ENCODE data around the gene HACD2.
"Not testable (repeated sequence)": the region's sequence is repeated elsewhere in the genome, so short reads cannot be mapped to it uniquely, and the experiment has no call there.

Gene HACD2

DNA sequence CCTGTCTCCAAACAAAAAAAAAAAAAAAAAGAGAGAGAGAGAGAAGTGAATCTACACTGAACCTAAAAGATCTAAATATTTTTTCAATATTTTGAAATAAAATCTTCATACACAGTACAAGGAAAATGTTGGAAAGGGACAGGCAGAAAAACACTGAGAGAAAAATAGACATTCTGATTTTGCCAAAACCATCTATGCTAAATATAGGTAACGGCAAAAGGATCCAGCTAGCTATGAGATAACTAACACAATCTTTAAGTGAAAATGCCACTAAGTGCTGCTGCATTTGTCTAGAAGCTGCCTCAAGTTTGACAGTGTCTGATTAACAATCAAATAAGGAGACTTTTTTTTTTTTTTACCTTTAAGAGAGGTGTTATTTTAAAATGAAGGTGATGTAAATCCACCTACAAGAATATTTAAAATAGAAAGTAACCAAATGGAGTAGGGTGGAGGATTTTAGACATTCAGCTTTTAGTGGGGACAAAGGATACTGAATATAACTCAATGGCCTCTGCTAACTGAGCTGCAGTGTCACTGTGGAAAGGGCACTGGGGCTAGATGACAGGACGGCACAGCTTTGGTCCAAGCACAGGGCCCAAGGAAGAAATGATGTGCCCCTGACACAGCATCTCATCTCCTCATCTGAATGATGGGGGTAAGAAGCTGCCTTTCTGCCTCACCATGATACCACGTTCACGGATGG, 62.4 kb downstream of the HACD2 start:
- no peak for DNase-seq

DNA sequence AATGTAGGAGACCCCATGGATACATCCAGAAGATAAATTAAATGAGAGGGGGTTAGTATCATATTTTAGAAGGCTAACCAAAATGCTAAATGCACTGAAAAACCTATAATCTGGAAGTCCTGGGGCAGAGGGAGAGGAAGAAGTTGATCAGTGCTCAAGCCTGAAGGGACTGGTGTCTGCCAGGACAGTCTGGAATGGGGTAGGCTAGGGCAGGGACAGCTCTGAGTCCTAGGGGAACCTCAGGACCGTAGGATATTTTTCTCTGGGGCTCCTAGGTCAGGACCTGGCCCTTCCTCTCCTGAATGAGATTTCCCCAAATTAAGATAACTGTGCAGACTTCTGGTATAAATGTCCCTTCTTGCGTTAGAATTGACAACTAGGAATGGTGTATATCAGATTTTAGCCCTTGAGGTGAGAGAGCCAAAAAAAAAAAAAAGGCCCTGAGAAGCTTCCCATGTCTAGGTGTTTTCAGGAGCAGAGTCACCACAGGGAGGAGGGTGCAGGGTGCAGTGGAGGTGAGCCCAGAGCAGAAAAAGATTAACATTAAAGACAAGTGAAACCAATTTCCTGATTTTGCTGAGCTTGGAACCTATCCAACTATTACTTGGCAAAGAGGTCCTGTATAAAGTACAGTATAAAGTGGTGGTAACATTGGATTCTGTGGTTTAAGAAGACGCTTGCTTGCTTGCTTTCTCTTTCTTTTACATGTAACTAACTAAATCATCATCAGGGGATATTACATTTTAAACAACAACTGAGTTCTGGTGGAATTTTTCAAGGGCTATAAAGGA, 63.5 kb downstream of the HACD2 start:
- no peak for DNase-seq

DNA sequence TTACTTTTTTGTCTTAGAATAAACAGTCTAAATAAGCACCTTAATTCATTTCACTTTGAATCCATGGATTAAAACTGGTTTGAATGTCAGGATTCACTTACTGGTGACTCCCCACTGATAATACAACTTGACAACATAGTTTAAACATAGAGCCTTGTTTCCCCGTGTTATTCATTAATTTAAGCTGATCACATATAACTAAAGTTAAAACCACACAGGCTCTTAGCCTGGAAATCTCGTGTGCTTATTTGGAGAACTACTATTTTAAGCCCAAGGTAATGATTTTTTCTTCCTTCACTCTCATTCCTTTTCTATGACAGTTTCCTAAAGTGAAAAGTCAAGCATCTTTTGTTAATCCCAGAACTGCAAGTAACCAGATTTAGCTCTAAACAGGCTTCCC, 64.2 kb downstream of the HACD2 start:
- DNase-seq: no peak

DNA sequence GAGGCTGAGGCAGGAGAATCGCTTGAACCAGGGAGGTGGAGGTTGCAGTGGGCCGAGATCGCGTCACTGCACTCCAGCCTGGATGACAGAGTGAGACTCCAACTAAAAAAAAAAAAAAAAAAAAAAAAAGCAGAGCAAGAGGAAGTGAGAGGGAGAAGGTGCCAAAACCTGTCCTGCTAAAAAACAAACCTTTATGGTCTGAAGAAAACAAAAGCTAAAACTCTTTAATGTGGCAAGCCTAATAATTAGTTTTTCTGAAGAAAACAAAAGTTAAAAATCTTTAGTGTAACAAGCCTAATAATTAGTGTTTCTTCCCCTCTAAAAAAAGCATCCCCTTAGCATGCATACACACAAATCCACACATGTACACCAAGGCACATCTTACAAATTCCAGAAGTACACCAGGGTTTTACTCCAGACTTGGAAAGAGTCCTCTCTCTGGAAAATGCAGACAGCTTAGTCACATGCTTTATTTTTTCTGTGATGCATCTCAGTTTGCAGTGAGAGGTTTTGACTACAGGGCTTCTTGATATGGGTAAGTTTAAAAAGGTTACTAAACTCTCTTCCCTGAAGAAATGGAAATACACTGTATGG, 65.9 kb downstream of the HACD2 start:
- no peak for DNase-seq

DNA sequence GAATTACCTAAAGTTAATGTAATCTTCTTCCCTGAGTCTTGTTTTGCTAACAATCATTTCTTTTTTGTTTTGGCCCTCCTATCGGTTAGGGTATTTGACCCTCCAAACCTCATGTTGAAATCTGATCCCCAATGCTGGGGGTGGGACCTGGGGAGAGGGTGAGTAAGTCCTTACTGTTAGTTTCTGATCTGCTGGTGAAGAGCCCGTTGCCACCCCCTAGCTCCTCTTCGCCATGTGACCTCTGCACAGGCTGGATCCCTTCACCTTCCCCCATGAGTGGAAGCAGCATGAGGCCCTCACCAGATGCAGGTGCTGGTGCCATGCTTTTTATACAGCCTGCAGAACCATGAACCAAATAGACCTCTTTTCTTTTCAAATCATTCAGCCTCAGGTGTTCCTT, 73.1 kb downstream of the HACD2 start:
- no peak for DNase-seq

DNA sequence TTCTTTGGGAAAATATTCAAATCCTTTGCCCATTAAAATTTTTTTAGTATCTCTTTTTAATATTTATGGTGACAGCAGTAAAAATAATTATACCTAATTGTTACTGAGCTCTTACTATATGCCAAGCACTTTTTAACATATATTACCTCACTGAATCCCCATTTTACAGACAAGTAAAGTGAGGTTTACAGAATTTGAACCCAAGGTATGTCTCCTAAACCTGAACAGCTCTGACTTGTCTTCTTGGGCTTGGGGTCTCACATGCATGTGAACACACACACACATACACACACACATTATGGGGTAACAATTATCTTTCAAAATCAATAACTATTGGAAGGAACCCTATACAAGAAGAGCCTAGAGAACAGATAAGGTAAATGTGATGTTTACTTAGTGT, 73.8 kb downstream of the HACD2 start:
- DNase-seq: no peak

DNA sequence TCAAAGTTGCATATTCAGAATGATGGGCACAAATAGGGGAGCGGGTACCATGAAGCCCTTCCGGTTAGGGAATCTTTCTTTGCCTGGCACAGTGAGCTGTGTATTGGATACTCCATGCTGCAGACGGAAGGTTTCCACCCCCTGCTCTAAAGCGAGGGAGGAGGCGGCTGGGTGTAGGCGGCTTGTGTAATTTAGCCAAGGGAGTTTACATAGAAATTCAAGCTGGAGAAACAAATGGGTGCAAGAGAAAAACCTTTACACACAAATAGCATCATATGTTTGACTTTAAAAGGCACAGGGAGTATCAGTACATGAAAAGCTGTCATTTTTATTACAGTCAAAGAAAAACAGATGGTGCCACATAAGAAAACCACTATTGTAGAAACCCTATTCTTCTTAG, 76.7 kb downstream of the HACD2 start:
- no peak for DNase-seq

DNA sequence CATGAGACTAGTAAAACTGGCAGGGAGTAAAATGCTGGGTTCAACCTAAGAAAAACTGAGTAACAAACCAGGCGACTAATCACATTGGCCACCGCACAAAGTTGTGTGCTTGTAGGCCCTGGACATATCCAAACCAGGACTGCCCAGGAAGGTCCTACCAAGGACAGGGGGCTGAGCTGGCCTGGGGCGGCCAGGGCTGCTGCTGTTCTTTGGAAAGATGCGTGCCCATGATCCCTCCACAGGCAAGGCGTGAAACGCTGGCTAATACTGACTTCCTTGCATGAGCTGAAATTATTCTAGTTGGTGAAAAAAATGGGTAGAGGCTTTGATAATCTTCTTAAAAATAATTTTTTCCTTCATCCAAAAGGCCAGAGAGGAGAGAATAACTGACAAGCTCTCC, 79.0 kb downstream of the HACD2 start:
- no peak for DNase-seq

DNA sequence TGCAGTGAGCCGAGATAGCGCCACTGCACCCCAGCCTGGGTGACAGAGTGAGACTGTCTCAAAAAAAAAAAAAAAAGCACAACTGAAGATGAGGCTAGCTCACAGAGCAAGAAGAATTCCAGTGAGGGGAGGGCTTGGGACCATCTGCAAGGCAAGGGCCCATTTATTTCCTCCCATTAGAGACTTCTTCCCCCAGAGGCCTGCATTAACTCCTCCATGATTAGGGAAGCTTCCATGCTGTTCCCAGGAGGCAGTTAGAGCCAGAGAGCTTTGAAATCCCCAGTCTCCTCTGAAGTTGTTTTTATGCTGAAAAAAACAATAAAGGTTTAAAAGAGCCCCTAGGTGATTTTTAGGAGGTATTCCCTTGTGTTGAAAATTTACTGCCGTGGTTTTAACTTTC, 81.7 kb downstream of the HACD2 start:
- DNase-seq: no peak

DNA sequence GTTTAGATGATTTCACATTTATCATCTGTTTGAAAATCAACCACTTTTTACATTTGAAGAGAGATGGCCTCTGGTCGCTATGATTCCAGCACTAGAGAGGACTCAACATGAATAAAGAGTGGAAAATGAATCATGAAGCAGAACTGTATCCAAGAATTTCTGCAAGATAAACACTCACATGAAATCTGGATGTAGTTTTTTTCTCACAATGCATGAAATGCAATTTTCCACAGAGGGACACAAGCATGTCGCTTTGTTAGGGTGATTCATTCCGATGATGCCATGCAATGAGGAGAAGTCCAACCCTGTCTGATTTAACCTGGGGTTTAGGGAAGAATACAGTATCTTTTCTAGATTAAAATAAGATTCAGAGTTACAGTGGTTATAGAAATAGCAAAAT, 85.5 kb downstream of the HACD2 start:
- DNase-seq: no peak

DNA sequence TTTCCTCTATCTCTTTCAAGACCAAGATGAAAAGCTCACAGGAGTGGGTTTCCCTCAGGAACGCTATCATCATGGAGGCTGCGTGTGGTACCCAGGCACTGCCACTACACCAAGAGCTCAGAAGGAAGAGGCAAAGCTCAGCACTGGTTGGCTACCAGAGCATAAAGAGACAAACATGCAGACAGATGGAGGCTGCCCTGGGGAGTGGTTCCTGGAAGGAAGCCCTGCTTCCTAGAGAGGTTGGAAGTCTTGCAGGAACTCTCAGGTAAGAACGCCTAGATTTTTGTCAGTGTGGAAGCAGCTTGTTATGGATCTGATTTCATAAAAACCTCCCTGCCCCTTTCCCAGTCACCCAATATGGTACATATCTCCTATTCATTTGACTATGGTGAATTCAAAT, 86.1 kb downstream of the HACD2 start:
- peak; percentile 7 for DNase-seq

DNA sequence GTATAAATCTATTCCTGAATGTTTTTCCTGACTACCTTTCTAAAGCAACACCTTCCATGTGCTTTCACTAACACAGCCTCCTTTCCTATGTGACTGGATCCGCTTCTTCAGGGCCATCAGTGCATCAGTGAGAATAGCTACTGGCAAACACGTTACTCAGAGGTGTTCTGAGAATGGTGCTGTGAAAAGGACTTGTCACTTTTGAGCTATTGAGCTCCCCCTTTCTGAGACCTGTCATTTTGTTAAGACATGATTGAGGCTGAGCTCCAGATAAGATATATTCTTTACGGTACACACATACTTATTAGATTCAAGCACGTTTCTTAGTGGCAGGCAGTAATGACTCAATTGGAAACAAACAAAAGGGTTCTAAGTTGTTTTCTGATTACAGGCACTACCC, 90.9 kb downstream of the HACD2 start:
- DNase-seq: no peak

DNA sequence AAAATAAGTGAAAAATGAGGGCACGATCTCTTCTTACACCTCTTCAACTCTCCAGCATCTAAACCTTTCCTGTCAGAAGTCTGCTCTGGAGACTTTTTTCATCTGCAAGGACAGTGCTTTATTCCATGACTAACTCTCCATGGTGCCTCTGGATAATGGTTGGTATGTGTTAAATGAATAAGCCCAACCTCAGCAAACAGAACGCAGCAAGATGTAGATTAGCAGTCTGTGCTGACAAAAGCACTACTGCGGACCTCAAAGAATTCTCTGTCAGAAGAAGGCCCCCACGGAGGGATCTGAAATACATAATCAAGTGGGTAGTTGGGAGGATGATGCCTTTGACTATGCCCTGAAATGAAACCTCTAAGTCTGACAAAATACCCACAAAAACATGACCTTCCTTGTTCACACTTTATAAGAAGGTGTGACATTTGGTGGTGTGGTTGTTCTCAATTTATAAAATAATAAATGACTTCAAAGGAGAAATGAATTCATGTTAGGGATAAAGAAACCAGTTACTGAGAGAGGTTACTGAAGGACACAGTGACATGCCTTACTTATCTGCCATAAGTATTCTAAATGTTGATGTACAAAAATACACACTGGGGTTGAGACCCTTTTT, 92.8 kb downstream of the HACD2 start:
- no peak for DNase-seq

DNA sequence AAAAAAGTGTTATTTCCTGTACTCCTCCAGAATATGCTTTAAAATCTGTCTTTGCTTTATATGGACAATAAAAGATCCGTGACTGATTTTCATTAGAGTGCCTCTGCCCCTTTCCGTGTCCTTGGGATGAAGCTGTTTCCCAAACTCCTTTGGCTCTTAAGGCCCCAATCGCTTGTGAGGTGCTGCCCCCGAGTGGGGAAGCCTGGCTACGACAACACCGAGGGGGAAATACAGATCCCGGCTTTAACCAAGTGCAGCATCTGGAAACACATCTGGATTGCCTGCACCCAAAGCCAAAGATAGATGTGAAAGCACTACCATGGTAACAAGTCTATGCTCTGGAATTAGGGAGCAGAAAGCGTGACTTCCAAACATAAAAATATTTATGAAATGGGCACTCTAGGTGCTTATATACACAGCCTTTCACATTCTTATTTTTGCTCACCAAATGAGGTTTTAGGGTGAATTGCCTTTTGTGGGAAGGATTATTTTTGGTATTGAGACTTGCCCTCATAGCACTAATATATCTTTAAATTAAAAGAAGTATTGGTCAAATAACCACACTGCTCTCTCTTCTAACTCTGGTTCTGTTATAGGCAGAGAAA, 95.4 kb downstream of the HACD2 start:
- DNase-seq: no peak

DNA sequence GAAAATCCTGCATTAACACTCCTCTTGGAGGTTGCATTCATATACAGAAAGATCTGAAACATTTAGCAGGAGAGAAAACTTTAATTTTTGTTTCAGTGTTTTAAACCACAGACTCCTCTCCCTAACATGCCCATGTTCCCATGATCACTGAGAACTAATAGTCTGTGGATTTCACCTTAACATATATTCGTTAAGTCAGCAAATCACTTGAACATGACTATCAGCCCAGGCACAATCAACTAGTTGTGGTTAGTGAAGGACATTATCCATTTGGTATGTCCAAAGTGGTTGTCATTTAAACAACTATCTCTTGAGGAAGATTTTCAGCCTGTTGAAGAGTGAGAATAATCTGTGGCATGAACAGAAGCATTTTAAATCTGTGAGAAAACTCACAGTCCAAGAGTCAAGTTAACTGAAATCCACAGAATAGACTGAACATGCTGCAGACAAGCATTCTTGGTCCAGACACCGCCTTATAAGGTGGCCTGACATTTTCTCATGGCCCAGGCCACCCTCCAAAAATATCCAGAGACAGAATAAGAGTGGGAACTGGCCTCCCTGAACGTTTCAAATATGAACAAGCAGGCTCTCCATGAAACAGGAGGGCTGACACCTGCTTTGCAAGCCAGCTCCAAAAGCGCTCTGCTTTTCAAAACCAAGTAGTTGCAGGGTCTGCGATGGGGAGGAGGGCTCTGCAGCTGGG, 96.1 kb downstream of the HACD2 start:
- DNase-seq: no peak

DNA sequence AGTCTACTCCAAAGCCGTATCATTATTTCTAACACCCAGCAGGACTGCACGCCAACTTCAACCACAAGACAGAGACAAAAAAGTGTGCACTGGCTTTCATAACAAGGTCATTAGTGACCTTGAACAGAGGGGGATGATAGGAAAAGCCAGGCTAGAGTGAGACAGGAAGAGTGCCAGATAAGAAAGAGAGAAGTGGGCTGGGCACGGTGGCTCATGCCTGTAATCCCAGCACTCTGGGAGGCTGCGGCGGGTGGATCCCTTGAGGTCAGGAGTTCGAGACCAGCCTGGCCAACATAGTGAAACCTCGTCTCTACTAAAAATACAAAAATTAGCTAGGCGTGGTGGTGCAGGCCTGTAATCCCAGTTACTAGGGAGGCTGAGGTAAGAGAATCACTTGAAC, 97.8 kb downstream of the HACD2 start:
- DNase-seq: not testable (repeated sequence)

DNA sequence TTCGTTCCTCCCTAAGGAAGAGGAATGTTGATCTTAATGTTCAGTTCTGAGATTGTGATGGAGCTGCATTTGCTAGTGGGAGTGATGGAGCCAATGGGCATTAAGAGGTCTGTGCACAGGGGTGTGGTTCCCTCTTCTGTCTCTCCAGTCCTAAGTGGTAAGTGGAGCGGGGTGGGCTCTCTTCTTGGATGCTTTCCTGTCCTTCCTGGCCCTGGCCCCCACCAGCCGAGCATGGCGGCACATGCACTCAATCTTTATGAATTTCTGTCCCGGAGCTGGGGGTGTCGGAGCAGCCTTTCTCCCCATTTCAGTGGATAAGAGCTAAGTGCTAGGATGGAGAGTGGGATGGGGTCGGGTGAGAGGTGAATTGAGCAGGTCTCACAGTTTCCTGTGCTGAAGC, 98.4 kb downstream of the HACD2 start:
- no peak for DNase-seq

DNA sequence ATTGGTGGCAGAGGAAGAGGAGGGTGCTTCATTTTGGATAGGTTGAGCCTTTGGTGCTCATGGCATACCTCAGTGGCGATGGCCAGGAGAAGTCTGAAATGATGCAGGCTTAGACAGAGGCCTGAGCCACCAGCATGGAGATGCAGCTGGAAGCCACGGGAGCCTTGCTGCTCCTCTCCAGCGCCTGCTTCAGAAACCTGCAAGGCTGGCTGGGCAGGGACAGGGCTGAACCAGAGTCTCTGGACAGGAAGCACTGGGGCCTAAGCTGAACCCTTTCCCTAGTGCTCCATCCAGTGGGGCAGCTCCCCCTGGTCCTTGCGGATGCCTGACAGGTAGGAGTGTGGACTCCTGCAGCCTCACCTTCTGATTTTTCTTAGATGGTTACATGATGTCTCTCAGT, 99.3 kb downstream of the HACD2 start:
- no peak for DNase-seq

DNA sequence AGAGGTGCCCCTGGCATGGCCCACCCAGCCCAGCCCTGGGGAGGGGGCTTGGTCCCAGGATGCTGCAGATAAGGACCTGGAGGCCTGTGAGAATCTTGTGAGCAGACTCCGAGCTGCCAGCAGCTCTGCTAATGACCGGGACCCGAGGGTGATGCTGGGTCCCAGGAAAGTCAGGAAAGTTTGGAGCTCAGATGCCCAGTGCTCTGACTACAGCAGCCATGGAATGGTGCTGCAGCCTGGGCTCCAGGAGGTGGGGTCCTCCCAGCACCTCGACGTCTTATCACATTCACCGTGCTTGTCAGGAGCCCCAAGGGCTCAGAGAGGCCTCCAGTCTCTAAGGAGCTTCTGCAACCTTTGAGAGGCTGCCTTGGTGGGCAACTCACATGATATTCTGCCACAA, 101.7 kb downstream of the HACD2 start:
- DNase-seq: no peak

DNA sequence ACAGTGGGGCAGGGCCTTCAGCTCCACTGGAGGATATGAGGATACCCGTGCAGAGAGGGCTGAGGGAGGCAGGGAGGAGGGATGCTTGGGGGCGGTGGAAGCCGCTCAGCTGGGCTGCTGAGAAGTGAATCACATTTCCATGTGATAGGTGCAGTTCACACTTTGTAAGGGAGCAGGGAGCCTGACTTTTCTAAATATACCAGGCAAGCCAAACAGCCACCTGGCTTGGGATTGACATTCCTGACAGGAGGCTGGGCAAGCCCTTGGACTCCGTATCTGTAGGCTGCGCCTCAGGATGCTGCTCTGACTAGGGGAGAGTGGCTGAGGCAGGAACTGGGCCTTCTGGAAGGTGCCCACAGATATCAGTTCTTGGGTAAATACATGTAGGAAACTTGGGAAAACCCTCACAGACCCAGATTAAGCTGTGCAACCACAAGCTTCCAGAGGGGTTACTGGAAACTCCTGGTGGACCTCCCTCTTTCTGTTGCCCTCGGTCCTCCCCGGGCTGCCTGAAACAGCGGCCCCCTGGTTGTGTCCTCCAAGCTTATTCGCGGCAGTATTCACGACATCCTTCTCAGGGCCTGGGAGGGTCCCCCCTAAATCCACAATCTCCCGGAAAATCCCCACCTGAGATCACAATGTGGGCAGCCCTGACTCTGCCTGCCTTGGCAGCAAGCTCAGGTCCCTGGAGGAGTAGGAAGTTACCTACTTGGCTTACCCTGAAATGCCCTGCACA, 103.0 kb downstream of the HACD2 start:
- no peak for DNase-seq

DNA sequence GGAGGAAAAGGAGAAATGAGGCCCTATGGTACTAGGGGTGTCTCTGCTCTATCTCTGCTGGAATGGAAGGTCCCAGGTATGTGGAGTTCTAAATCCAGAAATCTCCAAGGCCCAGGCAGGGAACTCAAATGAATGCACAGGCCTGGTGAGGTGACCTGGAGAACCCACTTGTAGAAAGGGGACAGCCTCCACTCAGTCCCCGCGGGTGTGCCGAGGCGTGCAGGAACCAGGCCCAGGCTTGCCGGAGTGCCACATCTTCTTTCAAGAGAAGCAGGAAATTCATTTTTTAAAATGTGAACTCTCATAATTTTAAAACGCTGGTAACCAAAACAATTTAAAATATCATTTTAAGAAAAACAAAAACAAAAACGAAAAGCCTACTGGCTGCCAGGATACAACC, 103.8 kb downstream of the HACD2 start:
- no peak for DNase-seq

DNA sequence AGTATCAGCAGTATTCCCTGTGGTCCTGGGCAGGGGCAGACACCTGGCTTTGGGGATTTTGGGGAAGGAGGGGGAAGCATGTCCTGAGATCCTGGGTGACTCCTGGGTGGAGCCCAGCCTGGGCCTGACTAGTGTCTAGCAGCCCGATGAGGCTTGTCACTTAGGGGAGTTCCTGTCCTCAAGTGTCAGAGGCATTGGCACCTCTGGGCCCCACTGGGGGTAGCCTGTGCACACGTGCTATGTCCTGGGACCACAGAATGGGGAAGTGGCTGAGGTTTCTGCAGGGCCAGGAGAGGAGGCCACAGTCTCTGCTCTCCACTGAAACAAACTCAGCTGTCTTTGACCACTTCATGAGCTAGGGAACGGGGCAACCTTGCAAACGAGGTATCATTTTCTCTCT, 104.4 kb downstream of the HACD2 start:
- no peak for DNase-seq
